Measurements from ENCODE around the gene CCDC112. TPM values are rescaled to one million over a fixed set of nuclear protein-coding genes. Genes with fewer than 3 reads are reported as not detected.

The CCDC112 gene
- total and polyA plus RNA-seq, 7 donors, result 4.6 to 19.4 (median 9.6) TPM

GRCh38 chr5:115237066-115237465, 59.4 kb downstream of the CCDC112 start:
- Histone ChIP-seq H3K4me1 (no peaks in the 10 kb centered on the region), H3K9me3 (no peaks in the 10 kb centered on the region), H3K27ac (no peak overlapping the region), H3K4me3 (no peak overlapping the region), H3K36me3 (peaks cover 5 to 70% (median 11%) of the 10 kb centered on the region in 4 donors), H3K27me3 (no peaks in the 10 kb centered on the region)
- TF ChIP-seq CTCF (IDR thresholded peaks at IDR 0.05) (no peak), POLR2AphosphoS5 (IDR thresholded peaks at IDR 0.05) (no peak), EP300 (IDR thresholded peaks at IDR 0.05) (no peak), POLR2A (IDR thresholded peaks at IDR 0.05) (no peak)
- no peak for DNase-seq
- 88 to 93% methylated on average over 3 of the region's 3 CpGs for WGBS, 2 donors
- intact Hi-C loops (cut with DNase I), result no loop called here

- H3K4me3 ChIP-seq, result no peak overlapping the region
- TF ChIP-seq EP300 (IDR thresholded peaks at IDR 0.05) (no peak), POLR2A (IDR thresholded peaks at IDR 0.05) (no peak), CTCF (IDR thresholded peaks at IDR 0.05) (no peak), POLR2AphosphoS5 (IDR thresholded peaks at IDR 0.05) (no peak)
- intact Hi-C loops (cut with DNase I), result no loop called here
- no peaks in the 10 kb centered on the region for H3K4me1 ChIP-seq
- DNase-seq, result no peak
- no peaks in the 10 kb centered on the region for H3K27me3 ChIP-seq
- WGBS, 2 donors, result 90 to 97% methylated on average over 2 of the region's 2 CpGs
- H3K27ac ChIP-seq, result no peak overlapping the region
- peaks cover 5 to 71% (median 11%) of the 10 kb centered on the region in 4 donors for H3K36me3 ChIP-seq
- H3K9me3 ChIP-seq, result no peaks in the 10 kb centered on the region
Observed at GRCh38 chr5:115236599-115236998, 59.9 kb downstream of the CCDC112 start.

DNA sequence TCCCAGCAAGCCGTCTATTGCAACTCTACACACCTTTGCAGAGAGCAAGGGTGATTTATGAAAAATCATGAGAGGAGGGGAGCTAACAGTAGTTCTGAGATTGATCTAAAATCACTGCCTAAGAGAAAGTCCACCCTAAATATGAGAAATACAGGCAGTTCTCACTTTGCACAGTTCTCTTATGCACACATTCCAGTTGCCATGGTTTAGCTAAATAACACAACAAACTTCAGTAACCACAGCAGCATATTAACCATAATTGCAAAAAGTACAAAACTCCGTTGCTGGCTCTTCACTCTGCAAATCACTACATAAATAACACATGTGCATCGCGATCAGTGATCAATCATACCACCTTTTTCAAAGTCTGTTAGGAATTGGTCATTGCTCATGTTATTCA, 64.9 kb downstream of the CCDC112 start:
- Histone ChIP-seq H3K4me3 (no peak overlapping the region), H3K36me3 (peaks cover 0 to 79% (median 8%) of the 10 kb centered on the region in 4 donors)
- intact Hi-C loops (cut with DNase I), result no loop called here

DNA sequence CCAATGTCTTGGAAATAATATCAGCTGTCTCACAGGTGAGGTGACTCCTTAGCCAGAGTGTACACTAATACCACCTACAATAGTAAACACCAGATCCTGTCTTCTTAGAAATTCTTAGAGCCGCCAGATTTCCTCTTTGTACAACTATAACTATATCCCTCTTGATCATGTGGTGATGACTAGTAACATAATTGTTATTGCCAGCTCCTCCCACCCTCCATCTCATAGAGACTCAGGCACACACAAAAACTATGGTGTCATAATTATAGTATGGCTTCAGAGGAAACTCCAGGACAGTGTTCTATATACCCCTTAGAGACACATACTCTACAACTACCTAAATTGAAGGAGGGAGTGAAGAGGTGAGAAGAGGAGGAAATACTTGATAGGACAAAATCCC, 66.8 kb downstream of the CCDC112 start:
- WGBS, 2 donors, result 97% methylated on average over 1 of the region's 1 CpG
- no peak for DNase-seq
- H3K4me1 ChIP-seq, result no peaks in the 10 kb centered on the region
- TF ChIP-seq POLR2AphosphoS5 (IDR thresholded peaks at IDR 0.05), result no peak
- no peak for TF ChIP-seq CTCF (IDR thresholded peaks at IDR 0.05)
- TF ChIP-seq POLR2A (IDR thresholded peaks at IDR 0.05), result no peak
- no peak for TF ChIP-seq EP300 (IDR thresholded peaks at IDR 0.05)
- intact Hi-C loops (cut with DNase I), result no loop called here
- no peak overlapping the region for H3K4me3 ChIP-seq
- H3K27ac ChIP-seq, result no peak overlapping the region
- no peaks in the 10 kb centered on the region for H3K27me3 ChIP-seq
- no peaks in the 10 kb centered on the region for H3K9me3 ChIP-seq
- H3K36me3 ChIP-seq, result peaks cover 0 to 61% (median 8%) of the 10 kb centered on the region in 4 donors

More for the DNA sequence above, 64.9 kb downstream of the CCDC112 start:
- Histone ChIP-seq H3K9me3 (no peaks in the 10 kb centered on the region), H3K27me3 (no peaks in the 10 kb centered on the region), H3K27ac (no peak overlapping the region), H3K4me1 (no peaks in the 10 kb centered on the region)
- DNase-seq, result no peak
- WGBS, 2 donors, result 91% methylated on average over 4 of the region's 4 CpGs
- TF ChIP-seq POLR2AphosphoS5 (IDR thresholded peaks at IDR 0.05), result no peak
- TF ChIP-seq EP300 (IDR thresholded peaks at IDR 0.05), result no peak
- no peak for TF ChIP-seq CTCF (IDR thresholded peaks at IDR 0.05)
- no peak for TF ChIP-seq POLR2A (IDR thresholded peaks at IDR 0.05)

DNA sequence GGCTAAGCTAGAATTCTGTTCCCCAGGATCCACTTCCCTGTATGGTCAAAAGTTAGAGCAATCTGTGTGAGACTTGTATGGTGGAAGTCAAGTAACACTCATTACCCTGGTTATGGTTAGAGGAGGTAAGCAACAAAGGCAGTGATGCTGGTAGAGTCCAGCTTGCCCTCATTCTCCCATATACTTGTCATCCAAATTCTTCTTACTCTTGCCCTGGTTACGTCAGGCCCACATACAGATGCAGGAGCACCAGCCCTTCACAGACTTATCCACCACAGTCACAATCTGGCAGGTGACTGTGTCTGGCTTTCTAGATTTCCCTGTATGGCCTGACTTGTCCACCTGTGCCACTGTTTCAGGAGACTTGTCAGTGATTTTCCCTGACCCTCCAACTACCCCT, 69.2 kb downstream of the CCDC112 start:
- peaks cover 0 to 60% (median 8%) of the 10 kb centered on the region in 4 donors for H3K36me3 ChIP-seq
- H3K27me3 ChIP-seq, result no peaks in the 10 kb centered on the region
- no peak overlapping the region for H3K4me3 ChIP-seq
- no peaks in the 10 kb centered on the region for H3K9me3 ChIP-seq
- no peak overlapping the region for H3K27ac ChIP-seq
- no peak for TF ChIP-seq POLR2AphosphoS5 (IDR thresholded peaks at IDR 0.05)
- TF ChIP-seq EP300 (IDR thresholded peaks at IDR 0.05), result no peak
- TF ChIP-seq POLR2A (IDR thresholded peaks at IDR 0.05), result no peak
- TF ChIP-seq CTCF (IDR thresholded peaks at IDR 0.05), result no peak
- no peaks in the 10 kb centered on the region for H3K4me1 ChIP-seq
- no peak for DNase-seq
- 92 to 98% methylated on average over 1 of the region's 1 CpG for WGBS, 2 donors
- intact Hi-C loops (cut with DNase I), result no loop called here
